ENCODE data around the gene CUBN.

The CUBN gene

GRCh38 chr10:17129741-17130140 is at the start of gene CUBN:
TSS of gene CUBN (minus strand) at chr10:17129811. CDS start at chr10:17129765, 46 bp downstream.
- no peaks in the 10 kb centered on the region for H3K9me3 Mint-ChIP-seq (ENCODE audit: low read depth)

GRCh38 chr10:17179002-17179401 is 49.4 kb upstream of the CUBN start:
- Mint-ChIP-seq H3K27ac (no peak overlapping the region), H3K4me1 (ENCODE audit: low read depth) (peaks cover 19% of the 10 kb centered on the region), H3K27me3 (no peaks in the 10 kb centered on the region), H3K4me3 (no peak overlapping the region), H3K9me3 (ENCODE audit: low read depth) (no peaks in the 10 kb centered on the region), H3K36me3 (no peaks in the 10 kb centered on the region)

More at GRCh38 chr10:17129741-17130140, at the start of gene CUBN:
- H3K36me3 Mint-ChIP-seq, result peaks cover 19% of the 10 kb centered on the region
- peaks cover 2% of the 10 kb centered on the region for H3K4me1 Mint-ChIP-seq (ENCODE audit: low read depth)
- no peak within 1 kb of the TSS for H3K4me3 Mint-ChIP-seq
- H3K27ac Mint-ChIP-seq, result no peak within 1 kb of the TSS
- H3K27me3 Mint-ChIP-seq, result no peaks in the 10 kb centered on the region

- Mint-ChIP-seq H3K9me3 (ENCODE audit: low read depth) (no peaks in the 10 kb centered on the region), H3K27me3 (no peaks in the 10 kb centered on the region), H3K4me3 (no peak overlapping the region), H3K4me1 (ENCODE audit: low read depth) (peaks cover 19% of the 10 kb centered on the region), H3K27ac (no peak overlapping the region), H3K36me3 (peaks cover 3% of the 10 kb centered on the region)
Observed at GRCh38 chr10:17178006-17178405, 48.4 kb upstream of the CUBN start.

- H3K9me3 Mint-ChIP-seq (ENCODE audit: low read depth), result no peaks in the 10 kb centered on the region
- H3K4me1 Mint-ChIP-seq (ENCODE audit: low read depth), result peaks cover 19% of the 10 kb centered on the region
- H3K4me3 Mint-ChIP-seq, result no peak overlapping the region
- no peak overlapping the region for H3K27ac Mint-ChIP-seq
- no peaks in the 10 kb centered on the region for H3K27me3 Mint-ChIP-seq
- peaks cover 3% of the 10 kb centered on the region for H3K36me3 Mint-ChIP-seq
Observed at GRCh38 chr10:17177014-17177413, 47.4 kb upstream of the CUBN start.

GRCh38 chr10:17176091-17176490 is 46.5 kb upstream of the CUBN start:
- Mint-ChIP-seq H3K9me3 (ENCODE audit: low read depth) (no peaks in the 10 kb centered on the region), H3K27me3 (no peaks in the 10 kb centered on the region), H3K4me1 (ENCODE audit: low read depth) (peaks cover 19% of the 10 kb centered on the region), H3K36me3 (peaks cover 5% of the 10 kb centered on the region), H3K27ac (no peak overlapping the region), H3K4me3 (no peak overlapping the region)

- H3K9me3 Mint-ChIP-seq (ENCODE audit: low read depth), result no peaks in the 10 kb centered on the region
- peaks cover 19% of the 10 kb centered on the region for H3K4me1 Mint-ChIP-seq (ENCODE audit: low read depth)
- peaks cover 5% of the 10 kb centered on the region for H3K36me3 Mint-ChIP-seq
- H3K4me3 Mint-ChIP-seq, result peak overlapping the region; percentile 48
- H3K27me3 Mint-ChIP-seq, result no peaks in the 10 kb centered on the region
- H3K27ac Mint-ChIP-seq, result peak overlapping the region; percentile 41
Observed at GRCh38 chr10:17175551-17175950, 45.9 kb upstream of the CUBN start.

- H3K36me3 Mint-ChIP-seq, result peaks cover 5% of the 10 kb centered on the region
Observed at GRCh38 chr10:17174626-17175025, 45.0 kb upstream of the CUBN start.

GRCh38 chr10:17171141-17171641 is 41.6 kb upstream of the CUBN start:
- Mint-ChIP-seq H3K27ac (no peak overlapping the region), H3K4me1 (ENCODE audit: low read depth) (peaks cover 14% of the 10 kb centered on the region), H3K4me3 (no peak overlapping the region), H3K36me3 (peaks cover 11% of the 10 kb centered on the region), H3K27me3 (no peaks in the 10 kb centered on the region), H3K9me3 (ENCODE audit: low read depth) (no peaks in the 10 kb centered on the region)

More at GRCh38 chr10:17174626-17175025, 45.0 kb upstream of the CUBN start:
- Mint-ChIP-seq H3K4me1 (ENCODE audit: low read depth) (peaks cover 19% of the 10 kb centered on the region), H3K27ac (no peak overlapping the region), H3K4me3 (no peak overlapping the region), H3K27me3 (no peaks in the 10 kb centered on the region), H3K9me3 (ENCODE audit: low read depth) (no peaks in the 10 kb centered on the region)

- H3K36me3 Mint-ChIP-seq, result peaks cover 11% of the 10 kb centered on the region
- peaks cover under 1% of the 10 kb centered on the region for H3K4me1 Mint-ChIP-seq (ENCODE audit: low read depth)
- H3K27ac Mint-ChIP-seq, result no peak overlapping the region
- no peak overlapping the region for H3K4me3 Mint-ChIP-seq
- no peaks in the 10 kb centered on the region for H3K9me3 Mint-ChIP-seq (ENCODE audit: low read depth)
- H3K27me3 Mint-ChIP-seq, result no peaks in the 10 kb centered on the region
Observed at GRCh38 chr10:17169803-17170202, 40.2 kb upstream of the CUBN start.

- H3K27ac Mint-ChIP-seq, result no peak overlapping the region
- H3K36me3 Mint-ChIP-seq, result peaks cover 12% of the 10 kb centered on the region
- no peaks in the 10 kb centered on the region for H3K27me3 Mint-ChIP-seq
- no peaks in the 10 kb centered on the region for H3K4me1 Mint-ChIP-seq (ENCODE audit: low read depth)
- no peak overlapping the region for H3K4me3 Mint-ChIP-seq
- no peaks in the 10 kb centered on the region for H3K9me3 Mint-ChIP-seq (ENCODE audit: low read depth)
Observed at GRCh38 chr10:17166699-17167098, 37.1 kb upstream of the CUBN start.

- Mint-ChIP-seq H3K4me1 (ENCODE audit: low read depth) (no peaks in the 10 kb centered on the region), H3K27ac (no peak overlapping the region), H3K36me3 (peaks cover 9% of the 10 kb centered on the region)
Observed at GRCh38 chr10:17162828-17163227, 33.2 kb upstream of the CUBN start.

GRCh38 chr10:17161775-17162174 is 32.2 kb upstream of the CUBN start:
- Mint-ChIP-seq H3K27ac (no peak overlapping the region), H3K27me3 (no peaks in the 10 kb centered on the region), H3K4me3 (no peak overlapping the region), H3K4me1 (ENCODE audit: low read depth) (no peaks in the 10 kb centered on the region), H3K36me3 (peaks cover 9% of the 10 kb centered on the region), H3K9me3 (ENCODE audit: low read depth) (no peaks in the 10 kb centered on the region)

More at GRCh38 chr10:17162828-17163227, 33.2 kb upstream of the CUBN start:
- Mint-ChIP-seq H3K27me3 (no peaks in the 10 kb centered on the region), H3K9me3 (ENCODE audit: low read depth) (no peaks in the 10 kb centered on the region), H3K4me3 (no peak overlapping the region)

- H3K36me3 Mint-ChIP-seq, result peaks cover 16% of the 10 kb centered on the region
- H3K4me3 Mint-ChIP-seq, result no peak overlapping the region
- no peak overlapping the region for H3K27ac Mint-ChIP-seq
- no peaks in the 10 kb centered on the region for H3K4me1 Mint-ChIP-seq (ENCODE audit: low read depth)
- no peaks in the 10 kb centered on the region for H3K27me3 Mint-ChIP-seq
- no peaks in the 10 kb centered on the region for H3K9me3 Mint-ChIP-seq (ENCODE audit: low read depth)
Observed at GRCh38 chr10:17157024-17157423, 27.4 kb upstream of the CUBN start.

GRCh38 chr10:17155826-17156225 is 26.2 kb upstream of the CUBN start:
- no peak overlapping the region for H3K4me3 Mint-ChIP-seq
- peaks cover 14% of the 10 kb centered on the region for H3K36me3 Mint-ChIP-seq
- no peaks in the 10 kb centered on the region for H3K27me3 Mint-ChIP-seq
- no peaks in the 10 kb centered on the region for H3K4me1 Mint-ChIP-seq (ENCODE audit: low read depth)
- no peak overlapping the region for H3K27ac Mint-ChIP-seq
- H3K9me3 Mint-ChIP-seq (ENCODE audit: low read depth), result no peaks in the 10 kb centered on the region

GRCh38 chr10:17154116-17154515 is 24.5 kb upstream of the CUBN start:
- H3K27me3 Mint-ChIP-seq, result no peaks in the 10 kb centered on the region
- H3K36me3 Mint-ChIP-seq, result peaks cover 21% of the 10 kb centered on the region
- no peaks in the 10 kb centered on the region for H3K9me3 Mint-ChIP-seq (ENCODE audit: low read depth)
- H3K4me1 Mint-ChIP-seq (ENCODE audit: low read depth), result no peaks in the 10 kb centered on the region
- H3K27ac Mint-ChIP-seq, result no peak overlapping the region
- no peak overlapping the region for H3K4me3 Mint-ChIP-seq

GRCh38 chr10:17153321-17153720 is 23.7 kb upstream of the CUBN start:
- H3K27ac Mint-ChIP-seq, result no peak overlapping the region
- no peak overlapping the region for H3K4me3 Mint-ChIP-seq
- no peaks in the 10 kb centered on the region for H3K4me1 Mint-ChIP-seq (ENCODE audit: low read depth)
- H3K27me3 Mint-ChIP-seq, result no peaks in the 10 kb centered on the region
- peaks cover 18% of the 10 kb centered on the region for H3K36me3 Mint-ChIP-seq
- H3K9me3 Mint-ChIP-seq (ENCODE audit: low read depth), result no peaks in the 10 kb centered on the region

All from activated naive CD8-positive, alpha-beta T cell (primary cell).